Esophagus muscularis mucosa (tissue), 4 donors: ENCODE results near the gene SECISBP2. TPM values are rescaled to one million over a fixed set of nuclear protein-coding genes. Genes with fewer than 3 reads are reported as not detected.
A peak's percentile ranks its signal among the peaks of the same experiment; 100 is the strongest.

Experiments used
- DNase-seq: peaks from one replicate; pipeline ENCODE4 v3.0.0-alpha.2; 2017; ENCODE audit errors: extremely low spot score
- H3K27ac ChIP-seq, 4 donors: fragments of 200-600 bp; sonication (generic); replicated peaks in 1 of 4; 1 replicate in 3 of 4; 2 replicates in 1 of 4; pipeline ENCODE4 v1.5.1; 2016 to 2019; ENCODE audit warnings: mild to moderate bottlenecking in 1 of 4
- H3K27me3 ChIP-seq, 4 donors: fragments of 200-600 bp; sonication (generic); one replicate each; pipeline versions ENCODE4 v1.5.1 to v1.6.0; 2016 to 2019
- H3K36me3 ChIP-seq, 4 donors: fragments of 200-600 bp; sonication (generic); one replicate each; pipeline ENCODE4 v1.5.1; 2016 to 2019
- H3K4me1 ChIP-seq, 4 donors: fragments of 200-600 bp; sonication (generic); one replicate each; pipeline ENCODE4 v1.5.1; 2016 to 2019
- H3K4me3 ChIP-seq, 4 donors: fragments of 200-600 bp; sonication (generic); 1 replicate in 2 of 4; 2 replicates in 2 of 4; pipeline ENCODE4 v1.5.1; 2016 to 2019; ENCODE audit warnings: mild to moderate bottlenecking in 4 of 4, moderate library complexity in 1 of 4
- H3K9me3 ChIP-seq, 4 donors: fragments of 200-600 bp; sonication (generic); 1 replicate in 3 of 4; 2 replicates in 1 of 4; pipeline ENCODE4 v1.5.1; 2016 to 2019
- EP300 ChIP-seq: sonication (generic); formaldehyde crosslinking; IDR thresholded peaks from one replicate; pipeline ENCODE4 v1.6.1; 2017; ENCODE audit warnings: antibody characterized with exemption
- POLR2A ChIP-seq: fragments of 450-650 bp; IDR thresholded peaks from one replicate; pipeline ENCODE4 v1.6.1; 2017; ENCODE audit warnings: antibody characterized with exemption, moderate library complexity, mild to moderate bottlenecking, low read depth
- POLR2AphosphoS5 ChIP-seq, 2 donors: sonication (generic); formaldehyde crosslinking; IDR thresholded peaks; one replicate each; pipeline ENCODE4 v1.6.1; 2017; ENCODE audit warnings: antibody characterized with exemption in 2 of 2
- WGBS: methylation state at CpG from one replicate; pipeline ENCODE4 v1.1.5; 2018; 5-methylcytosine and 5-hydroxymethylcytosine counted together
- intact Hi-C: fragments of 100-400 bp; cut with DNase I; formaldehyde crosslinking; loops from one replicate; pipeline ENCODE4 v1.15.1; 2023
- total RNA-seq, 4 donors: library from RNA; depleted of rRNA; stranded (reverse); fragments of >200 nt; gene quantifications; one replicate each; pipeline versions ENCODE4 v1.1.0 to v1.2.1, GENCODE V29; 2016
- TF ChIP-seq, protein P1 (sequence below), 3 experiments: fragments of 200-600 bp in 2 of 3; fragments of 450-650 bp in 1 of 3; sonication (generic) in 2 of 3; IDR thresholded peaks; one replicate each; pipeline ENCODE4 v1.5.1; 2017 to 2019; ENCODE audit warnings: antibody characterized with exemption in 3 of 3, mild to moderate bottlenecking in 2 of 3, moderate library complexity in 1 of 3

Gene SECISBP2
- total RNA-seq, 4 donors from 2014 or later: 24.0 to 32.8 (median 29.0) TPM

DNA sequence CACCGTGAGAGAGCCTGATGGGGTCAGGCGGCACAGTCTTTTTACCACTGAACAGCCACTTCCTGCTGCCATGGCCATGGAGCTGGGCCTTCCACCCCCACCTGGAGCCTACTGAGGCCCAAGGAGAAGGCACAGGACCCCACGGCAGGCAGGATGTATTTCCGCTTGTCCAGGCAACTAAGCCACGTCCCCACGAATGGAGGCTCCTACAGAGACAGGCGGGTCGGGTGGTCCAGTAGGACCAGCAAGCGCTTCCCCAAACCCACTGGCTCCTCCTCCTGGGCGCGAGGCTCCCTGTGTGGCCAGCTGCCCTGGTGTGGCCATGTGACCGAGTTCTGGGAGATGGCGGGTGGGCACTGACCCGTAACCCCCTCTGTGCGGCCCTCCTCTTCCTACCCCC lies 66.5 kb downstream of the SECISBP2 start:
- DNase-seq: no peak
- Histone ChIP-seq H3K27me3 (no peaks in the 10 kb centered on the region), H3K36me3 (peaks cover 9 to 84% (median 54%) of the 10 kb centered on the region in 4 donors), H3K9me3 (no peaks in the 10 kb centered on the region), H3K27ac (no peak overlapping the region), H3K4me3 (no peak overlapping the region), H3K4me1 (peaks cover 0 to 13% (median 10%) of the 10 kb centered on the region in 4 donors)
- intact Hi-C loops: no loop called here
- TF ChIP-seq, protein P1, sequence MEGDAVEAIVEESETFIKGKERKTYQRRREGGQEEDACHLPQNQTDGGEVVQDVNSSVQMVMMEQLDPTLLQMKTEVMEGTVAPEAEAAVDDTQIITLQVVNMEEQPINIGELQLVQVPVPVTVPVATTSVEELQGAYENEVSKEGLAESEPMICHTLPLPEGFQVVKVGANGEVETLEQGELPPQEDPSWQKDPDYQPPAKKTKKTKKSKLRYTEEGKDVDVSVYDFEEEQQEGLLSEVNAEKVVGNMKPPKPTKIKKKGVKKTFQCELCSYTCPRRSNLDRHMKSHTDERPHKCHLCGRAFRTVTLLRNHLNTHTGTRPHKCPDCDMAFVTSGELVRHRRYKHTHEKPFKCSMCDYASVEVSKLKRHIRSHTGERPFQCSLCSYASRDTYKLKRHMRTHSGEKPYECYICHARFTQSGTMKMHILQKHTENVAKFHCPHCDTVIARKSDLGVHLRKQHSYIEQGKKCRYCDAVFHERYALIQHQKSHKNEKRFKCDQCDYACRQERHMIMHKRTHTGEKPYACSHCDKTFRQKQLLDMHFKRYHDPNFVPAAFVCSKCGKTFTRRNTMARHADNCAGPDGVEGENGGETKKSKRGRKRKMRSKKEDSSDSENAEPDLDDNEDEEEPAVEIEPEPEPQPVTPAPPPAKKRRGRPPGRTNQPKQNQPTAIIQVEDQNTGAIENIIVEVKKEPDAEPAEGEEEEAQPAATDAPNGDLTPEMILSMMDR (IDR thresholded peaks at IDR 0.05): no peak
- WGBS: 94% methylated on average over 14 of the region's 15 CpGs

DNA sequence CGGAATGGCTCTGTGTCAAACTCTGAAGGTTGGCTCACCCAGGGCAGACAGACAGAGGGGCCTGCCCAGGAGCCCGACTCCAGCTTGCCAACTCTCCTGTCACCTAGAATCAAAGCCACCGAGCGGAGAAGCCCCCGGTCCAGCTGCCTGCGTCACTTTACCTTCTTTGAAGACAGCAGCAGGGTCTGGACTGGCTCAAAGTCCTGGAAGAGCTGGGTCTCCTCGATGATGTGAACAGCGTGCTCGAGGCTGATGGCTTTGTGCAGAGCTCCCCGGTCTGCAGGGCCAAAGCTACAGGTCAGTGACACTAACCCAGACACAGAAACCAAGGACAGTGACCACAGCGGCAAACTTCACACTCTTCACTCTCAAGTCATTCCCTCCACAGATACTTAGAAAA lies 67.9 kb downstream of the SECISBP2 start:
- no peak for DNase-seq
- intact Hi-C loops: no loop called here
- TF ChIP-seq, protein P1 (IDR thresholded peaks at IDR 0.05): no peak
- TF ChIP-seq EP300: no peak
- Histone ChIP-seq H3K27ac (no peak overlapping the region), H3K9me3 (no peaks in the 10 kb centered on the region), H3K27me3 (no peaks in the 10 kb centered on the region), H3K4me3 (no peak overlapping the region), H3K4me1 (peaks cover 0 to 13% (median 10%) of the 10 kb centered on the region in 4 donors), H3K36me3 (peaks cover 16 to 95% (median 66%) of the 10 kb centered on the region in 4 donors)
- WGBS: 97% methylated on average over 11 of the region's 11 CpGs

DNA sequence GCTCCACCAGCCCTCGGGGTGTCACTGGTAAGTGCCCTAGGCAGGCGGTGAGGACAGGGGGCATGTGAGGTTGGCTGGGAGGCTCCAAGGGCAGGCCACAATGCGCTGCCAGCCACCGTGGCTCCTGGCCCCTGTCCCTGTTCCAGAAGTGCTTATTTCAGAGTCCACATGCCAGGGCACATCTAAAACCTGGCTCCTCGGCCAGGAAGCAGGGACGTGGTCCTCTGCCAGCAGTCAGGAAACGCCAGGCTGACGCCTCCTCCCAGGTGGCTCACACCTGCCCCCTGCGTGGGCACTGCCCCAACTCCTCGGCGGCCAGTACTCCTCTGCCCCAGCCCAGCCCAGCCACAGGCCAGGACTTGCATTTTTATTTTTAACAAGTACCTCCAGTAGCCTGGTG lies 68.5 kb downstream of the SECISBP2 start:
- Histone ChIP-seq H3K4me3 (no peak overlapping the region), H3K27me3 (no peaks in the 10 kb centered on the region), H3K9me3 (no peaks in the 10 kb centered on the region), H3K27ac (no peak overlapping the region), H3K36me3 (peaks cover 16 to 95% (median 70%) of the 10 kb centered on the region in 4 donors), H3K4me1 (peaks cover 0 to 13% (median 10%) of the 10 kb centered on the region in 4 donors)
- 81% methylated on average over 11 of the region's 11 CpGs for WGBS
- no peak for DNase-seq
- intact Hi-C loops: no loop called here
- TF ChIP-seq, protein P1 (IDR thresholded peaks at IDR 0.05): no peak
- TF ChIP-seq POLR2AphosphoS5 (IDR thresholded peaks at IDR 0.05): no peak
- no peak for TF ChIP-seq EP300
- TF ChIP-seq POLR2A: no peak

DNA sequence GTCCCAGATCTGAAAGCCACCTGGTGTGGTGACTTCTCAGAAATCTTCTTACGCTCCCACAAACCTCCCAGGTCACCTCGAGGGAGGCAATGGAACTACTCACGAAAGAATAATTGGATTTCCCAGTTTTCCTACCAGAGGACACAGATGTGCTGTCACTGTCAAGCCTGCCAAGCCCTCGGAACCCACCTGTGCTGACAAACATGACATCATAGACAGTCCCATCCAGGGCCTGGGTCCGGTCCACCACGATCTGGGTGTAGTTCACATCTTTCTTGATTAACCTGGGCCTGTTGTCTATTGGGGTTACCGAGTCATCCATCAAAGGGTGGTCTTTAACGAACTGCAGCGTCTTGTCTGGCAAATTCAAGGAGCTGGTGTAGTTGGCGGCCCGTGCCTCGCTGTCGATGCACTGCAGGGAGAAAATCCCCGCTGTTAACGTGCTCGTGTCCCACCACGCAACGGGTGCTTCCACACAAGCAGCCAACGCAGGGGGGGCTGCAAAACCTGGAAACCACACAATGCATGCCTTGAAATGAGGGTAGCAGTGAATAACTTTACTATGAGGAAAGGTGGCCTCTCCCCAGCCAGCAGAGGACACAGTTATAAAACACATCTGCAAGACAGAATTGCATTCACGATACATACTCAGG lies 69.0 kb downstream of the SECISBP2 start:
- 96% methylated on average over 16 of the region's 20 CpGs for WGBS
- H3K4me1 ChIP-seq: peaks cover 0 to 13% (median 10%) of the 10 kb centered on the region in 4 donors
- H3K9me3 ChIP-seq: no peaks in the 10 kb centered on the region
- no peak overlapping the region for H3K4me3 ChIP-seq
- TF ChIP-seq POLR2A (no peak), POLR2AphosphoS5 (IDR thresholded peaks at IDR 0.05) (no peak), EP300 (no peak)
- TF ChIP-seq, protein P1 (IDR thresholded peaks at IDR 0.05): no peak
- intact Hi-C loops: no loop called here
- H3K27ac ChIP-seq: peak overlapping the region in 3 of 4 donors; percentile 41 to 60 (median 53)
- no peak for DNase-seq
- peaks cover 17 to 98% (median 70%) of the 10 kb centered on the region in 4 donors for H3K36me3 ChIP-seq
- no peaks in the 10 kb centered on the region for H3K27me3 ChIP-seq
